Ovary (tissue), 3 donors: Measurements from ENCODE around the gene NHS.

ENCODE experiments used
- POLR2A ChIP-seq: fragments of 450-650 bp; IDR thresholded peaks from one replicate; pipeline ENCODE4 v1.6.1; 2017; ENCODE audit warnings: antibody characterized with exemption, mild to moderate bottlenecking, moderate library complexity
- TF ChIP-seq, protein P1 (sequence below), 3 donors: fragments of 450-650 bp in 2 of 3; fragments of 200-600 bp in 1 of 3; IDR thresholded peaks; one replicate each; pipeline versions ENCODE4 v1.5.1 to v1.8.0; 2016 to 2022; ENCODE audit warnings: antibody characterized with exemption in 3 of 3, mild to moderate bottlenecking in 1 of 3
- donor health status: DM: no; HTN: no; CAD: no.

DNA sequence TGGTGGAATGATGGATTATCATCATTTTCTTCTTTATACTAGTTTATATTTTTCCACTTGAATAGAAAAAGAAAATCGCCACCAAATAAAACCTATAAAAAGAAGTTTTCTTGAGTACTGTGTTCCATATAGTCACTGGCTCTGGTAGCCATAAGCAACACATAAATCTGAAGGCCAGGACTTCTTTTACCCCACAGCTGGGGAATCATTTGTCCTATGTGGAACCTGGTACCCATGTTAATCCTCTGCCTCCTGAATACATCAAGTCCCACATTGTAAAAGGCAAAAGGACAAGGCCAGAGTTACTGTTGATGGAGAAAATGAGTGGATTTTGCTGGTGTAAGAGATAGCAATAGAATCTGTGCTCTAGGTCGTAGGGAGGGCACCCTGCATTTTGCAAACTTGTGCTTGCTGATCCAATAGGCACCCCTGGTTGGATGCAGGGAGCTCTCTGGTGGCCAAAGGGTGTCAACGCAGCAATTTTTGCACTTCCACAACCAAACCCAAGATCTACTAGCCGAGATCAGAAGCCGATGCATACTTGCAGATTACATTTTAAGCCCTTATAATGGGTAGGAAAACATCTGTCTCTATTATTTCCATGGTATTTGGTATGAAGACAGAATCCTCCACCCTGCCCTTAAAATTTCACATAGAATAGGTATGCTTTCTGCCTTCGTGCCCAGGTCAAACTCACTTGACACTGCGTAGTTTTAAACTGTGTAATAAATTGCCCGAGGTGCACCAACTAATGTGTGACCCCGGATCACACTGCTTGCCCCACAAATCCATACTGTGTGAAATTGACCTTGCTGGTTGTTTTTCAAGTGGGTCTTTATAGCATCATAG, 216.1 kb downstream of the NHS start:
- TF ChIP-seq, protein P1, sequence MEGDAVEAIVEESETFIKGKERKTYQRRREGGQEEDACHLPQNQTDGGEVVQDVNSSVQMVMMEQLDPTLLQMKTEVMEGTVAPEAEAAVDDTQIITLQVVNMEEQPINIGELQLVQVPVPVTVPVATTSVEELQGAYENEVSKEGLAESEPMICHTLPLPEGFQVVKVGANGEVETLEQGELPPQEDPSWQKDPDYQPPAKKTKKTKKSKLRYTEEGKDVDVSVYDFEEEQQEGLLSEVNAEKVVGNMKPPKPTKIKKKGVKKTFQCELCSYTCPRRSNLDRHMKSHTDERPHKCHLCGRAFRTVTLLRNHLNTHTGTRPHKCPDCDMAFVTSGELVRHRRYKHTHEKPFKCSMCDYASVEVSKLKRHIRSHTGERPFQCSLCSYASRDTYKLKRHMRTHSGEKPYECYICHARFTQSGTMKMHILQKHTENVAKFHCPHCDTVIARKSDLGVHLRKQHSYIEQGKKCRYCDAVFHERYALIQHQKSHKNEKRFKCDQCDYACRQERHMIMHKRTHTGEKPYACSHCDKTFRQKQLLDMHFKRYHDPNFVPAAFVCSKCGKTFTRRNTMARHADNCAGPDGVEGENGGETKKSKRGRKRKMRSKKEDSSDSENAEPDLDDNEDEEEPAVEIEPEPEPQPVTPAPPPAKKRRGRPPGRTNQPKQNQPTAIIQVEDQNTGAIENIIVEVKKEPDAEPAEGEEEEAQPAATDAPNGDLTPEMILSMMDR (IDR thresholded peaks at IDR 0.05): peak; percentile 29 to 65 (median 56)
- TF ChIP-seq POLR2A: no peak
